Hindlimb muscle (tissue), 1 donor: Measurements from ENCODE around the gene STAB1. TPM values are rescaled to one million over a fixed set of nuclear protein-coding genes. Genes with fewer than 3 reads are reported as not detected.
A peak's percentile ranks its signal among the peaks of the same experiment; 100 is the strongest.
"Not testable (repeated sequence)": the region's sequence is repeated elsewhere in the genome, so short reads cannot be mapped to it uniquely, and the experiment has no call there.

Source experiments
- DNase-seq: peaks from one replicate; pipeline ENCODE4 v3.0.0-alpha.2; 2013
- polyA plus RNA-seq: library from polyadenylated mRNA; unstranded; fragments of 120-200 nt; gene quantifications from one replicate; pipeline ENCODE4 v1.2.1, GENCODE V29; 2013; ENCODE audit not compliant: insufficient read length

The STAB1 gene
- polyA plus RNA-seq, 1 donor = 59.9 TPM

DNA sequence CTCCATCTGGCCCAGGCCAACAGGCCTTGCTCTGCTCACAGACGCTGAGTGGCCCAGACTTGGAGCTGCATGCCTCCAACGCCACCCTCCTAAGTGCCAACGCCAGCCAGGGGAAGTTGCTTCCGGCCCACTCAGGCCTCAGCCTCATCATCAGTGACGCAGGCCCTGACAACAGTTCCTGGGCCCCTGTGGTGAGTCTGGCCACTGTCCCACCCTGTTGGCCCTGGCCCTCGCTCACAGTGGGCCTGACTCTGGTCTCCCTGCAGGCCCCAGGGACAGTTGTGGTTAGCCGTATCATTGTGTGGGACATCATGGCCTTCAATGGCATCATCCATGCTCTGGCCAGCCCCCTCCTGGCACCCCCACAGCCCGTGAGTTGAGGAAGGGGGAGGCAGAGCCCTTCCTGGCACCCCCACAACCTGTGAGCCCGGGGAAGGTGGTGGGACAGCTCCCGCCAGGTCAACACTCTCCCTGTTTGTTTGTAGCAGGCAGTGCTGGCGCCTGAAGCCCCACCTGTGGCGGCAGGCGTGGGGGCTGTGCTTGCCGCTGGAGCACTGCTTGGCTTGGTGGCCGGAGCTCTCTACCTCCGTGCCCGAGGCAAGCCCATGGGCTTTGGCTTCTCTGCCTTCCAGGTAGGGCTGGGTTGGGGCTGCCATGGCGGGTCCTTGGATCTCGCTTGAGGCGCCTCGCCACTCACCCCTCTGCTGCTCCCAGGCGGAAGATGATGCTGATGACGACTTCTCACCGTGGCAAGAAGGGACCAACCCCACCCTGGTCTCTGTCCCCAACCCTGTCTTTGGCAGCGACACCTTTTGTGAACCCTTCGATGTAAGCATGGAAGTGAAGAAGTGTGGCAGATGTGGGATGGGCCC, 28.5 kb downstream of the STAB1 start:
- no peak for DNase-seq

DNA sequence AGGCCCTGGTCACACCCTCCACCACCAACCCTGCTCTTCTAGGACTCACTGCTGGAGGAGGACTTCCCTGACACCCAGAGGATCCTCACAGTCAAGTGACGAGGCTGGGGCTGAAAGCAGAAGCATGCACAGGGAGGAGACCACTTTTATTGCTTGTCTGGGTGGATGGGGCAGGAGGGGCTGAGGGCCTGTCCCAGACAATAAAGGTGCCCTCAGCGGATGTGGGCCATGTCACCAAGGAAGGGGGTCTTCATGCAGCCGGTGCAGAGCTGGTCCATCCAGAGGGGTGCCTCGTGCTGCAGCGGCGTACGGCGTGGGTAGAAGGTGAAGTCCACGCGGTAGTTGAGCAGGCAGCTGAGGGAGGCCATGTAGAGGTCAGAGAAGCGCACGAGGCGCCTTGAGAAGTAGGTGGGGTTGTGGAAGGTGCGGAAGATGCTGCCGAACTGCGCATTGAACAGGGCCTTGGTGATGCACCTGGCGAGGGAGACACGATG, 29.2 kb downstream of the STAB1 start:
- DNase-seq = no peak

DNA sequence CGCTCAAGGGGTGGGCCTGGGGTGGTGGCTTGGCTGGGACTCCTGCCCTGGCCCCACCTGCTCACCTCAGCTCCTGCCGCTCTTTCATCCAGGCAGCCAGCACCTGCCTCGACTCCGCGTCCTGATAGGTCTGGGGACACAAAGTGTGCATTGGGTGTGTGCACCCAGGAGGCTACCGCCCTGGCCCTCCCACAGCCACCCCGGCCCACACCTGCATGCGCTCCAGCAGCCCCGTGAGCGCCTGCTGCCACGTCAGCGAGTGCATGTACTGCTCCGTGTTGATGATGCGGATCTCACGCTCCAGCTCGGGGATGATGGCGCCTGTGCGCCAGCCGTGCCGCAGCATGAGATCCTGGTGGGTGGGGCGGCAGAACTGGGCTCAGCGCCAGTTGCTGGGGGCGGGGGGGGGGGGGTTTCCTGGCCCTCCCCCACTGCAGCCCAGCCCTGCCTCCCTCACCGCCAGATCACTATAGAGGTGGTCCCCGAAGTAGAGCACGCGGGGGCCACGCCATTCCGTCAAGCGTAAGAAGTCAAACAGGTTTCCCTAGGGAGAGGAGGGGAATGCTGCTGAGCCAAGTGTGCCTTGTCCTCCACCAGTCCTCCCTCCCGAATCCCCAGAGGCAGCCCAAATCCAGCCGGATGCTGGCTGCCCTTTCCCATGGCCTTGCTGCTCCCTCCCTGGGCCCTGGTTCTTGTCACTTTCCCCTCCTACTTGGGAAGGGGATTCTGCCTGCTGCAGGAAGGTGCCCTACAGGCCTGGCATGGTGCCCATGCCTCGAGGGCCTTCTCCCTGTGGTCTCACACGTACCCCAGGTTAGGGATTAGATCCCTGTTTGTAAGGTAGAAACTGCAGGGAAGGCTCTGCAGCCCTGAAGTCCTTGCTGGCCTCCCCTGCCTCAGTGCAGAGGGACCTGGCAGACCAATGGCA, 29.9 kb downstream of the STAB1 start:
- no peak for DNase-seq

DNA sequence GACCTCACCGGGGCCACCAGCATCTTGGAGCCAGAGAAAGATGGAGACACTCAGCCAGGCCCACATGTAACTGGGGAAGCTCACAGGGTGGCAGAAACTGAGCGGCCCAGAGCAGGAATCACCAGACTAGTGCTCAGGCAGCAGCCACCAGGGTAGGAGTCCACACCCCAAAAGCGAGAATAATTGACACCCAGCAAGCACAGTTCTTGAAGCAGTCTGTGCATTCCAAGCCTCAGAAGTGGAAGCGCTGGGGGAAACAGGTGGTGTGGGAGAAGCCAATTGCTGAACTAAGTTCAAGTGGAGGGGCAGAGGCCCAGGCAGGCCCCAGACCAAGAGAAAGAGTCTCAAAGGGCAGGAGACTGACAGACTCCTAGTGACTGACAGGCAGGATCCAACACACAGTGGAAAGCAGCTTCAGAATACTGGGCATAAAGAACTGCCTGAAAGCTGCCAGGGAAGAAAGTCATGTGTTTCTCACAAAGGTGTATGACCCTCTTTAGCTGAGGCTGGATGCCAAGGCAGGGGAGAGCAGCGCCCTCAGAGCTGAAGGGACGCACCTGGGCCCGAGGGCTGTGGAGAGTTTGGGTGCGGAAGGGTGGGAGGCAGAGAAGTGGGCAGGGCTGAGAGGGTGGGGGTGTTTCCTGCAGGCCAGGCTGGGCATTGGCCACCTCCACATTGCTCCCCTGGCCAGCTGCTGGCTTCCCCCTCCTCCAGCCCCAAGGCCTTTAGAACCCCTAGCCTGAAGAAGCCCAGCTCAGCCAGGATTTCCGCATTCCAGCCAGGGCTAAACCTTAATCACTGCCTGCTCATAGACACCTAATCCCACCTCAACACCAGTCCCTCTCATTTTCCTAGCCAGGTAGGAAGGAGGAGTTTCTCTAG, 30.8 kb downstream of the STAB1 start:
- no peak for DNase-seq

DNA sequence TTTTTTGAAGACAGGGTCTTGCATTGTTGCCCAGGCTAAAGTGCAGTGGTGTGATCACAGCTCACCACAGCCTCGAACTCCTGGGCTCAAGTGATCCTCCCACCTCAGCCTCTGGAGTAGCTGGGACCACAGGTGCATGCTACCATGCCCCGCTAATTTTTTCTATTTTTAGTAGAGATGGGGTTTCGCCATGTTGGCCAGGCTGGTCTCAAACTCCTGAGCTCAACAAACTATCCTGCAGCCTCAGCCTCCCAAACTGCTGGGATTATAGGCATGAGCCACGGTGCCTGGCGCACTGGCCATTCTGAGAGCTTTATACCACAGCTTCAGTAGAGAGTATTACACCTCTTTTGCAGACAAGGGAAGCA, 31.5 kb downstream of the STAB1 start:
- DNase-seq = not testable (repeated sequence)

- DNase-seq = no peak
Observed at GRCh38 chr3:52527039-52527731, 32.0 kb downstream of the STAB1 start.

DNA sequence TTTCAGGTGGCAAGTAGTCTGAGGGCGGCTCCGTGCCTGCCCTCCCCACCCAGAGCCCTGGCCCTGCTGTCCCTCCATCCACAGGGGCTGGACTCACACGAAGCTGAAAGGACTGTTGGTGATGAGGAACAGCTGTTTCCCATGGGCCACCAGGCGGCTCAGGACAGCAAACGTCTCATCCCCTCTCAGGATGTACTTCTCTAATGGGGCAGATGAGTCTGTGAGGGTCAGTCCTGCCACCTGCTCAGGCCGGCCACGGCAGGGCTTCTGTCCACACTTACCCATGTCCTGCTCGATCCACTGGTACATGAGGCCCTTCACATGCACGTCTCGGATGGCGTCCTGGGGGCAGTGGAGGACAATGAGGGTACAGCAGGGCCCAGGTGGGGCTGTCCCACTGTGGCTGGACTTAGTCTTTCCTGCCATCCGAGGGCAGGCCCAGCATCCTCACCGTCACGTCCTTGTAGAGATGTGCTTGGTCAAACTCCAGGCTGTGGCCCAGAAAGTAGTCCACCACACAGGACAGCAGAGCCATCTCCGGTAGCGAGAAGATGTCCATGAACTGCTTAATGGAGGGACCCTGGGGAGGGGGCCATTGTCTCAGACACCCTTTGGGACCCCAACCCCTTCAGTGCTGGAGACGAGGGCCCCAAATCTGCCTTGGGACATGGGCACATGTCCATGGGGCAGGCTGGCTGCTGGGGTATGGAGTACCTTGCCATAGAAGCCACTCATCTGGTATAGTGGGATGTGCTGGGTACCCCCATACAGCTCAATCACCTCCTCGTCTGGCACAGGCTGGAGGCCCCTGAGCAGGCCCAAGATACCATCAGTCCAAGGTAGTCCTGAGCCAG, 32.8 kb downstream of the STAB1 start:
- DNase-seq = no peak

GRCh38 chr3:52528586-52529375, 33.6 kb downstream of the STAB1 start:
- no peak for DNase-seq

GRCh38 chr3:52529376-52530333, 34.5 kb downstream of the STAB1 start:
- no peak for DNase-seq

DNA sequence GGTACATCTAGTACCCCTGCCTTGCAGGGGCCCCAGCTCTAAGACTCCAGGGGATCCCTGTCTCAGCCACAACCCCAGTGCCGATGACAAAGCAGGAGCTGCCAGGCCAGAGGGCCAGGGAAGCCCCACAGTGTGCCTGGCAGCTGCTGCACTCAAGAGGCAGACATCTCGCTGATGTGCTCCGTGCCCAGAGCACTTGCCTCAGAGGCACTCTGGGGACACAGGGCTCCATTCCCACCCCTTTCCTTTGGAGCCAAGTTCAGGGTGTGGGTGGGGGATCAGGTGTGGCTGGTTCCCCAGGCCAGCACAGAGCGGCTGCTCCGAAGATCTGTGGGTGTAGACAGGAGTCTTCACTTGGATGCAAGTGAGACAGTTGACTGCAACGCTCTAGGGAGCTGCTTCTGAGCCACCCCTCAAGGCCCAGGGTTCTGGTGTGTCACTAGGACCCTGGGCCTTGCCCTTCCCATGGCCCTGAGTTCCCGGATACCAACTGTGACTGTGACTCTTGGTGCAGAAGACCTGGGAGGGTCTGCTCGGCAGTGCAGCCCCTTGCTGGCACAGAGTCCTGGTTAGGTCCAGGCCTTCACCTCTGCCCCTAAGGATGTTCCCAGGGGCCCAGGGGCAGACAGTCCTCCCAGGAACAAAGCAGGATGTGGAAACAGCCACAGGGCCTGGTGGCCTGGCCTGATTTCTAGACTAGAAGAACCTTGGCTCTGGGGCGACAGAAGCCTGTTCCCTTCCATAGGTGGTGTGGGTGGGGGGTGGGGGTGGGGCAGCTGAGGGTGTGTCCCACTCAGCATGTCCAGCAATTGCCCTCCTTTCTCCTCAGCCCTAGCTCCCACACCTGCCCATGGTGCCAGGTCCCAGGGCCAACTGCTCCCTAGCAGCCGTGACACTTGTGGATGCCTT, 36.0 kb downstream of the STAB1 start:
- no peak for DNase-seq

- DNase-seq = no peak
Observed at GRCh38 chr3:52531860-52532516, 36.9 kb downstream of the STAB1 start.

DNA sequence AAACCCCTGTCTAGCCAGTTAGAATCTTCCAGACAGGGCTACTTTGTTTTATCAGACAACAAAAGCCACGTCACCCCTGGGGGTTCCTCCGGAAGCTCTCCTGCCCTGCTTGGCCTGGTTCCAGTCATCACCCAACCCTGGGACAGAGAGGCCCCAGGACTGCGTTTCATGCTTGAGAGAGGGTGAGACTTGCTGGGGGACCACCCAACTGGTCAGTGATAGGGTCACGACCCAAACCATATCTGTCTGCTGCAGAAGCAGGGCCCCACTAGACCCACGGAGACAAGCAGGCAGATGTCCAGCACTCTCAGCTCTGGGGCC, 37.3 kb downstream of the STAB1 start:
- no peak for DNase-seq

DNA sequence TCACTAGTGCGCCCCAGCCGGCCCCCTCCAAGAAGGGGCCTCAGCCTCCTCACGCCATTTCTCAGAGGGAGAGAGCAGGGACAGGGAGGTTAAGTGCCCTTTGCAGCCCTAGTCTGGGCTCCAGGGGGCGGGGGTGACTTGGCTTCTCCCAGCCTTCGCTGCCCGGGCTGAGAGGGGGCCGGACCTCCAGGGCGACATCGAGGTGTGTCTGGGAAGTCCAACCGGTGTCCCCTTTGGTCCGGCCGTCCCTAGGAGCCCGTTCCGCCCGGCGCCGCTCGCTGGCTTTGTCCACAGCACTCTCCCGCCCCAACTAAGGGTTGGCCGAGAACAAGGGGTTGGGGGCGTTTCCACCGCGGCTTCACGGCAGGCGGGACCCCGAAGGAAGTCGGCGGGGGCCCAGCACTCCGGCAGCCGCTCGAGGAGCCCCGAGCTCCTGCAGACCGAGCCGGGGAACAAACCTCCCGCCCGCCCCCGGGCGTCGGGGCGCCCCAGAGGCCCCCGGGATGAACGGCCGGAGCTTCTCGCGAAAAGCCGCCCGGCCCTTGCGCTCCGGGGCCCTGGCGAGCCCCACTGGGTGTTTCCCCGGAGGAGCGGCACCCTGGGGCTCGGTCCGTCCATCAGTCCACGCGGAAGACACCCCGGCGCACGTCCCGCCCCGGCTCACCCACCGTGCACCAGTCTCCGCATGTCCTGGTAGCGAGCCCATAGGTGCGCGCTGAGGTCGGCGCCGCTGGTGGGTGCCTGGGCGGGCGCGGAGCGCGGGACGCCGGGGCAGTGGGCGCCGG, 37.9 kb downstream of the STAB1 start:
- no peak for DNase-seq

GRCh38 chr3:52533623-52534280, 38.6 kb downstream of the STAB1 start, which contains the start of gene NT5DC2:
TSS of gene NT5DC2 (minus strand) at chr3:52533857. CDS start at chr3:52533737, 120 bp downstream.
- DNase-seq = peak; percentile 79
